ENCODE results near the gene PRR5L.
"Not testable (repeated sequence)": the region's sequence is repeated elsewhere in the genome, so short reads cannot be mapped to it uniquely, and the experiment has no call there.

Gene PRR5L

GRCh38 chr11:36469881-36470802 lies 174.1 kb downstream of the PRR5L start:
- no peak for DNase-seq

- no peak for DNase-seq
Measured at GRCh38 chr11:36471577-36471976, 175.5 kb downstream of the PRR5L start.

GRCh38 chr11:36475192-36475591 lies 179.1 kb downstream of the PRR5L start:
- DNase-seq, result no peak

GRCh38 chr11:36478700-36479329 lies 182.7 kb downstream of the PRR5L start:
- no peak for DNase-seq

- DNase-seq, result no peak
Measured at GRCh38 chr11:36480833-36481232, 184.7 kb downstream of the PRR5L start.

- not testable (repeated sequence) for DNase-seq
Measured at GRCh38 chr11:36483042-36483441, 187.0 kb downstream of the PRR5L start.

- DNase-seq, result no peak
Measured at GRCh38 chr11:36485298-36486002, 189.4 kb downstream of the PRR5L start.

- no peak for DNase-seq
Measured at GRCh38 chr11:36487619-36488018, 191.5 kb downstream of the PRR5L start.

- DNase-seq, result no peak
Measured at GRCh38 chr11:36488096-36488495, 192.0 kb downstream of the PRR5L start.

- no peak for DNase-seq
Measured at GRCh38 chr11:36490026-36490806, 194.1 kb downstream of the PRR5L start.

- peak; percentile 37 for DNase-seq
Measured at GRCh38 chr11:36492724-36493304, 196.7 kb downstream of the PRR5L start.

- no peak for DNase-seq
Measured at GRCh38 chr11:36493332-36493731, 197.2 kb downstream of the PRR5L start.

- no peak for DNase-seq
Measured at GRCh38 chr11:36498721-36499120, 202.6 kb downstream of the PRR5L start.

- no peak for DNase-seq
Measured at GRCh38 chr11:36499315-36499714, 203.2 kb downstream of the PRR5L start.

- no peak for DNase-seq
Measured at GRCh38 chr11:36500315-36500721, 204.2 kb downstream of the PRR5L start.

- no peak for DNase-seq
Measured at GRCh38 chr11:36501236-36501635, 205.1 kb downstream of the PRR5L start.

- DNase-seq, result no peak
Measured at GRCh38 chr11:36507824-36508489, 211.9 kb downstream of the PRR5L start.

- DNase-seq, result no peak
Measured at GRCh38 chr11:36508743-36509142, 212.7 kb downstream of the PRR5L start.

- DNase-seq, result no peak
Measured at GRCh38 chr11:36509201-36509639, 213.1 kb downstream of the PRR5L start.

- peak; percentile 87 for DNase-seq
Measured at GRCh38 chr11:36509694-36510593, 213.9 kb downstream of the PRR5L start, which contains the start of gene TRAF6. Gene TRAF6, minus strand, starts transcription at chr11:36510272. Its CDS starts 8,757 bp downstream, at chr11:36501515.

- DNase-seq, result no peak
Measured at GRCh38 chr11:36510594-36510942, 214.5 kb downstream of the PRR5L start.

All from KG1 (cell line).